Neutrophil (primary cell): ENCODE data around the gene TM9SF1.
A peak's percentile ranks its signal among the peaks of the same experiment; 100 is the strongest.

Source experiments
- H3K27ac ChIP-seq: fragments of 200-600 bp; sonication (generic); 2 replicates; pipeline ENCODE4 v1.5.1; 2016; ENCODE audit warnings: mild to moderate bottlenecking, moderate library complexity
- H3K27me3 ChIP-seq: fragments of 200-600 bp; sonication (generic); 2 replicates; pipeline ENCODE4 v1.6.0; 2016; ENCODE audit warnings: mild to moderate bottlenecking
- H3K36me3 ChIP-seq: fragments of 200-600 bp; sonication (generic); 2 replicates; pipeline ENCODE4 v1.5.1; 2017
- H3K4me1 ChIP-seq, 2 experiments: fragments of 200-600 bp in 1 of 2; sonication (generic) in 1 of 2; 1 replicate in 1 of 2; 2 replicates in 1 of 2; pipeline versions ENCODE4 v1.5.1 to v1.6.1; 2013 to 2016; ENCODE audit warnings: low read depth in 1 of 2, low read length in 1 of 2, mild to moderate bottlenecking in 1 of 2, moderate library complexity in 1 of 2; ENCODE audit not compliant: control insufficient read depth in 1 of 2, insufficient read depth in 1 of 2
- H3K4me3 ChIP-seq, 2 experiments: fragments of 200-600 bp in 1 of 2; sonication (generic) in 1 of 2; 1 replicate in 1 of 2; 2 replicates in 1 of 2; pipeline ENCODE4 v1.5.1; 2013 to 2016; ENCODE audit warnings: low read depth in 1 of 2, low read length in 1 of 2, mild to moderate bottlenecking in 1 of 2, moderate library complexity in 1 of 2
- H3K9me3 ChIP-seq: fragments of 200-600 bp; sonication (generic); 2 replicates; pipeline ENCODE4 v1.5.1; 2016
- TF ChIP-seq, protein P1 (sequence below): fragments of 200-600 bp; sonication (generic); IDR thresholded peaks from 2 replicates; pipeline ENCODE4 v1.5.1; 2016; ENCODE audit warnings: antibody characterized with exemption

Gene TM9SF1

DNA sequence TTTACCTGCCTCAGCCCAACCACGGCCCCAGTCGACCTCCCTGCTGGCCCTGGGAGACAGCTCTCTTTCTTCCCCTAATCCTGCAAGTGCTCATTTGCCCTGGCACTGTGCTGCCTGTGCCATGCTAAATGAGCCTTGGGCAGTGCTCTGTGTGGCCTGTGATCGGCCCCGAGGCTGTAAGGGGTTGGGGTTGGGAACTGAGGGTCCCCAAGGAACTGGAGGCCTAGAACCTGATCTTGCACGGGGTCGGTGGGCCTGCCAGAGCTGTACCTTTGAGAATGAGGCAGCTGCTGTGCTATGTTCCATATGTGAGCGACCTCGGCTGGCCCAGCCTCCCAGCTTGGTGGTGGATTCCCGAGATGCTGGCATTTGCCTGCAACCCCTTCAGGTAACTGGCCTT, 45.2 kb downstream of the TM9SF1 start:
- Histone ChIP-seq H3K27me3 (no peaks in the 10 kb centered on the region), H3K4me3 (no peak overlapping the region), H3K36me3 (peaks cover 62% of the 10 kb centered on the region), H3K4me1 (peaks cover 33 to 35% of the 10 kb centered on the region in 2 experiments), H3K27ac (no peak overlapping the region), H3K9me3 (no peaks in the 10 kb centered on the region)
- TF ChIP-seq, protein P1, sequence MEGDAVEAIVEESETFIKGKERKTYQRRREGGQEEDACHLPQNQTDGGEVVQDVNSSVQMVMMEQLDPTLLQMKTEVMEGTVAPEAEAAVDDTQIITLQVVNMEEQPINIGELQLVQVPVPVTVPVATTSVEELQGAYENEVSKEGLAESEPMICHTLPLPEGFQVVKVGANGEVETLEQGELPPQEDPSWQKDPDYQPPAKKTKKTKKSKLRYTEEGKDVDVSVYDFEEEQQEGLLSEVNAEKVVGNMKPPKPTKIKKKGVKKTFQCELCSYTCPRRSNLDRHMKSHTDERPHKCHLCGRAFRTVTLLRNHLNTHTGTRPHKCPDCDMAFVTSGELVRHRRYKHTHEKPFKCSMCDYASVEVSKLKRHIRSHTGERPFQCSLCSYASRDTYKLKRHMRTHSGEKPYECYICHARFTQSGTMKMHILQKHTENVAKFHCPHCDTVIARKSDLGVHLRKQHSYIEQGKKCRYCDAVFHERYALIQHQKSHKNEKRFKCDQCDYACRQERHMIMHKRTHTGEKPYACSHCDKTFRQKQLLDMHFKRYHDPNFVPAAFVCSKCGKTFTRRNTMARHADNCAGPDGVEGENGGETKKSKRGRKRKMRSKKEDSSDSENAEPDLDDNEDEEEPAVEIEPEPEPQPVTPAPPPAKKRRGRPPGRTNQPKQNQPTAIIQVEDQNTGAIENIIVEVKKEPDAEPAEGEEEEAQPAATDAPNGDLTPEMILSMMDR = no peak

DNA sequence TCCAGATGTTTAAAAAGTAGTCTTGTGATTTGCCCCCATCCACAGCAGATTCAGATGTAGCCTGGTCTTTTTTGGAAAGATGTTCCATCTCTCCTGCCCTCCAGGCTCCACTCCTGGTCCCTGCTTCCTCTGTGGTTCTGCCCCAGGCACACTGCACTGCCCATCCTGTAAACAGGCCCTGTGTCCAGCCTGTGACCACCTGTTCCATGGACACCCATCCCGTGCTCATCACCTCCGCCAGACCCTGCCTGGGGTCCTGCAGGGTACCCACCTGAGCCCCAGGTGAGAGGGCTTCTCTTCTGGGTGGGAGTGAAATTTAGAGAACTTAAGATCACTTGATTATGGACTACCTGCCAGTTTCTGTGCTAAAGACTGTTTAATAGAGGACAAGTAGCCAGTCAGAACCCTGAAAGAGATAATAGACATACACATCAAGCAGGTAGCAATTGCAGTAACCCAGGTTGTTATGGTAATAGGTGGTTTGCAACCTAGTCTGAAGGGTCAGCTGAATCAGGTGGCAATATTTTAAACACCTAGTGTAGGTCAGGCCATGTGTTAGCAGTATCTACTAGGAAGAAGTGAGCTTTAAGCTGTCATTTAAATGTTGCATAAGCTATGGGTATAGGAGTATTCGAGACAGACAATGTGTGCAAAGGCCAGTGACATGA, 45.8 kb downstream of the TM9SF1 start:
- peaks cover 56% of the 10 kb centered on the region for H3K36me3 ChIP-seq
- H3K27me3 ChIP-seq = no peaks in the 10 kb centered on the region
- no peak overlapping the region for H3K27ac ChIP-seq
- H3K4me3 ChIP-seq = no peak overlapping the region
- peaks cover 33 to 35% of the 10 kb centered on the region in 2 experiments for H3K4me1 ChIP-seq
- no peaks in the 10 kb centered on the region for H3K9me3 ChIP-seq
- TF ChIP-seq, protein P1 = no peak

DNA sequence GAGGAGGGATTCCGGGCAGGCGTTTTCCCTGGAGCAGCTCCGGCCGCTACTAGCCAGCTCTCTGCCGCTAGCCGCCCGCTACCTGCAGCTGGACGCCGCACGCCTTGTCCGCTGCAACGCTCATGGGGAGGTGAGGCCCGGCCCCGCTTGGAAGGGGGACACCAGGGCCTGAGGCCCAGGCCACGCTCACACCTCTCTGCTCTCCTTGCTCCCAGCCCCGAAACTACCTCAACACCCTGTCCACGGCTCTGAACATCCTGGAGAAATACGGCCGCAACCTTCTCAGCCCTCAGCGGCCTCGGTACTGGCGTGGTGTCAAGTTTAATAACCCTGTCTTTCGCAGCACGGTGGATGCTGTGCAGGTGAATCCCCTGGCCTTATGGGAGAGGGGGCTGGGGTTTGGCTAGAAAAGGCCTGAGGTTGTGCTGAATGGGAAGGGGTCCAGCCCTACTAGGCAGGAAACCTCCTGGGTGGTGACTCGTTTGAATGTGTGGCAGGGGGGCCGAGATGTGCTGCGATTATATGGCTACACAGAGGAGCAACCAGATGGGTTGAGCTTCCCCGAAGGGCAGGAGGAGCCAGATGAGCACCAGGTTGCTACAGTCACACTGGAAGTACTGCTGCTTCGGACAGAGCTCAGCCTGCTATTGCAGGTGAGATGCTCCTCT, 47.3 kb downstream of the TM9SF1 start:
- H3K36me3 ChIP-seq = peaks cover 45% of the 10 kb centered on the region
- peak overlapping the region; percentile 90 to 99 for H3K4me3 ChIP-seq
- H3K27ac ChIP-seq = peak overlapping the region; percentile 97
- TF ChIP-seq, protein P1 = no peak
- peaks cover 33 to 35% of the 10 kb centered on the region in 2 experiments for H3K4me1 ChIP-seq
- H3K9me3 ChIP-seq = no peaks in the 10 kb centered on the region
- H3K27me3 ChIP-seq = no peaks in the 10 kb centered on the region

DNA sequence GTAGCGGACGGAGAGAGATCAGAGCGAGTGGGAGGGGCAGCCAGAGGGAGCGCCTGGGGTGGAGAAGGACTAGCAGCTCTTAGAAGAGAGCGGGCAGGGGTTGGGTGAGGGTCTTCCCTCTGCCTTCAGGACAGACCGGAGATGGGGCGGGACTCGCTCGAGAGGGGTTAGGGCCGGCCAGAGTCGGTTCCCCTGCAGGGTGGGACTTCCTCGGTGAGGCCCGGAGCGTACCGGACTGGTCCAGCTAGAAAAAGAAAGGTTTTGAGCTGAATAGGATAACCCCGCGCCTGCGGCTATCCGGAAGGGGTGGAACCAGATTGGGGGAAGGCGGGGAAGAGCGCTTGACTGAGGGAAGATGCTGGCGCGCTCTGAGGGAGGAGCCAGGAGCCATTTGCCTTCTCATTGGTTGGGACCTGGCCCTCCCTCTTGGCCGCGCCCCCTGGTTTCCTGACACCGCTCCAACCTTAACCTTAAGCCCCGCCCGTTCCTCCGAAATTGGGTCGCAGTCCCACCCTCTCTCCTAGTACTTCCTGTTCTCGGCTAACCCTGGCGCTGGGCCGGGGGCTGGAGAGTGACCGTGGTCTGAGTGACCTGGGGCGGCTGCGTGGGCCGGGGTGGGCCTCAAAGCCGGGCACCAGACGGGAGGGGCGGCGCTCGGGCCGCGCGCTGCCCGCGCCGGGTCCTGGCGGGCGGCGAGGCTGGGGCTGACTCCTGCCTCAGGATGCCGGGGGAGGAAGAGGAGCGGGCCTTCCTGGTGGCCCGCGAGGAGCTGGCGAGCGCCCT, 48.1 kb downstream of the TM9SF1 start, which contains the start of gene RNF31:
Gene RNF31 (plus strand): TSS at position 521 of the 783 bp plus-strand sequence. CDS start 201 bp downstream, at position 722.
- Histone ChIP-seq H3K27me3 (no peaks in the 10 kb centered on the region), H3K36me3 (peaks cover 37% of the 10 kb centered on the region), H3K9me3 (no peaks in the 10 kb centered on the region), H3K4me3 (peak within 1 kb of the TSS; percentile 90 to 99), H3K27ac (peak within 1 kb of the TSS; percentile 97), H3K4me1 (peaks cover 35 to 37% of the 10 kb centered on the region in 2 experiments)
- TF ChIP-seq, protein P1 = no peak

DNA sequence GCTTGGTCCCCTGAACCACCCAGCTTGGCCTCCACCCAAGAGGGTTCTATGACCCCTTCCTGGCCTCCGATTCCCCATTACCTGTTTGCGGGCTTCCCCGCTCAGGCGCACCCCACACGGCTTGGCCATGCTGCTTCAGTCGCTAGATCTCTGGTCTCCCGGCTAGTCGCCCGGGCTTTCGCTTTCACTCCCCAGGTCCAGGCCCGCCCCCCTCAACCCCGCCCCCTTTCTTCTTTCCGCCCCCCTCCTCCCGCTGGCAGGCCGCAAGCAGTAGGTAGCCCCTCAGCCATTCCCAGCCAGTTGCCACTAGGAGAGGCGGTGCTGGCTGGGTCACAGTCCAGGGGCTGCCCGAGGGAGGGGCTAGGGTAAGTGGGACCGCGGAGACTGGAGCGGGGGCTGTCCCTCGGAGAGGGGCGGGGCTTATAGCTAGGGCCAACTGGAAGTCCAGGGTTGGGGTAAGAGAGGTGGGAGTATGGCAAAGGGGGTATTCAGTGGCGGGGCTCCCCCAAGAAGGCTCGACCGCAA, 48.7 kb downstream of the TM9SF1 start, which contains the start of gene PSME2:
Gene PSME2 (minus strand): TSS at position 158 of the 525 bp plus-strand sequence. CDS start 29 bp downstream, at position 129.
- Histone ChIP-seq H3K36me3 (peaks cover 31% of the 10 kb centered on the region), H3K27me3 (no peaks in the 10 kb centered on the region), H3K4me3 (peak within 1 kb of the TSS; percentile 90 to 99), H3K4me1 (peaks cover 41 to 43% of the 10 kb centered on the region in 2 experiments), H3K27ac (peak within 1 kb of the TSS; percentile 97), H3K9me3 (no peaks in the 10 kb centered on the region)
- TF ChIP-seq, protein P1 = no peak
